DOHH2 (cell line): Measurements from ENCODE around the gene MBTPS1.

Experiments used
- EZH2phosphoT487 ChIP-seq: fragments of 200-600 bp; sonication (generic); IDR thresholded peaks from 2 replicates; pipeline ENCODE4 v1.6.1; 2017; ENCODE audit warnings: borderline replicate concordance, mild to moderate bottlenecking, antibody characterized with exemption, low read length, moderate library complexity, mixed read lengths
- TF ChIP-seq, protein P1 (sequence below): fragments of 200-600 bp; sonication (generic); IDR thresholded peaks from one replicate; pipeline ENCODE4 v1.5.1; 2014; ENCODE audit warnings: antibody characterized with exemption, mild to moderate bottlenecking, low read depth, low read length; ENCODE audit not compliant: poor library complexity, severe bottlenecking

DNA sequence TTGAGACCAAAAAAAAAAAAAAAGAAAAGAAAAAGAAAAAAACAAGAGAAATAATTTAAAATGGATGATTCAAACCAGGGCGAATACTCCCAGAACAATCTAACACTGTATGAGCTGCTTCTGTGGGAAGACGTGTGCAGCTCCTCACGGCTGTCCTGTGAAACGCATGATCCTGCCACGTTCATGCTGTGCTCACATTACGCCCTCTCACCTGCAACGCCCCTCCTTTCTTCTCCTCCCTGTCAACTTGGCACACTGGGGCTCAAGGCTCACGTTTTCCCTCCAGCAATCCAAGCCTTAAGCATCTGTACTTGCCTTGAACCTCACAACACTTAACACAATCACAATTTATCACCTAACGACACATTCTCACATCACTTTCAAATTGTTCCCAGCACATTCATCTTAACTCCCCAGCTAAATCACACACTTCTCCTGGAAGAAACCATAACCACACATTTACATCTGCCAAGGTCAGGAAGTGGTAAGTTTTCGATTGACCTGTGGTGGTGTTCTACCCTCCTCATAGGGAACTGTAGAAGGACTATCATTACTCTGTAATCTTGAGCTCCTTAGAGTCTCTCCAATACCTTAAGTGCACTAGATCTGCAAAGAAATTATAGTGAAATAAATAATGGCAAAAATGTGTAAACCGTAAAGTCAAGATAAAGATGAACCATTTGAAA lies 29.1 kb downstream of the MBTPS1 start:
- TF ChIP-seq, protein P1, sequence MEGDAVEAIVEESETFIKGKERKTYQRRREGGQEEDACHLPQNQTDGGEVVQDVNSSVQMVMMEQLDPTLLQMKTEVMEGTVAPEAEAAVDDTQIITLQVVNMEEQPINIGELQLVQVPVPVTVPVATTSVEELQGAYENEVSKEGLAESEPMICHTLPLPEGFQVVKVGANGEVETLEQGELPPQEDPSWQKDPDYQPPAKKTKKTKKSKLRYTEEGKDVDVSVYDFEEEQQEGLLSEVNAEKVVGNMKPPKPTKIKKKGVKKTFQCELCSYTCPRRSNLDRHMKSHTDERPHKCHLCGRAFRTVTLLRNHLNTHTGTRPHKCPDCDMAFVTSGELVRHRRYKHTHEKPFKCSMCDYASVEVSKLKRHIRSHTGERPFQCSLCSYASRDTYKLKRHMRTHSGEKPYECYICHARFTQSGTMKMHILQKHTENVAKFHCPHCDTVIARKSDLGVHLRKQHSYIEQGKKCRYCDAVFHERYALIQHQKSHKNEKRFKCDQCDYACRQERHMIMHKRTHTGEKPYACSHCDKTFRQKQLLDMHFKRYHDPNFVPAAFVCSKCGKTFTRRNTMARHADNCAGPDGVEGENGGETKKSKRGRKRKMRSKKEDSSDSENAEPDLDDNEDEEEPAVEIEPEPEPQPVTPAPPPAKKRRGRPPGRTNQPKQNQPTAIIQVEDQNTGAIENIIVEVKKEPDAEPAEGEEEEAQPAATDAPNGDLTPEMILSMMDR: no peak
- TF ChIP-seq EZH2phosphoT487: no peak
